ENCODE measurements around the gene CYFIP2.

The CYFIP2 gene

DNA sequence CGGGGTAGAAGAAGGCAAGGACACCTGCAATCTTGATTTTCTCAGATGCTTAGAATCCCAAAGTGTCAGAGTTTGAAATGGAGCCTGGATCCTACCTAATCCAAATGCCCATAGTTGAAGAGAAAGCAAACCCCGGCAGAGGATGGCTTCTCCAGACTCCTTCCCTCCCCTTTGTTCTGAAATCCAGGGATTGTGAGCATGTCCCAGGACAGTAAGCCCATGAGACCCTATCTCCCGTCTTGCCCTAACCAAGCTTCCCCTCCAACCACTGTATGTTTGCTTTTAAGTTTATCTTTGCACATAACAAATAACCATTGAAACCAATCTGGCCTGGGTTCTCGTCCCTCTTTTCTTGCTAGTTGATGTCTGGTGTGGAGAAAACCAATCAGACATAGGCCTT, 115.8 kb downstream of the CYFIP2 start (continued):
- no peak for TF ChIP-seq ZNF791 (tag by site-specific recombination; IDR thresholded peaks at IDR 0.05)

DNA sequence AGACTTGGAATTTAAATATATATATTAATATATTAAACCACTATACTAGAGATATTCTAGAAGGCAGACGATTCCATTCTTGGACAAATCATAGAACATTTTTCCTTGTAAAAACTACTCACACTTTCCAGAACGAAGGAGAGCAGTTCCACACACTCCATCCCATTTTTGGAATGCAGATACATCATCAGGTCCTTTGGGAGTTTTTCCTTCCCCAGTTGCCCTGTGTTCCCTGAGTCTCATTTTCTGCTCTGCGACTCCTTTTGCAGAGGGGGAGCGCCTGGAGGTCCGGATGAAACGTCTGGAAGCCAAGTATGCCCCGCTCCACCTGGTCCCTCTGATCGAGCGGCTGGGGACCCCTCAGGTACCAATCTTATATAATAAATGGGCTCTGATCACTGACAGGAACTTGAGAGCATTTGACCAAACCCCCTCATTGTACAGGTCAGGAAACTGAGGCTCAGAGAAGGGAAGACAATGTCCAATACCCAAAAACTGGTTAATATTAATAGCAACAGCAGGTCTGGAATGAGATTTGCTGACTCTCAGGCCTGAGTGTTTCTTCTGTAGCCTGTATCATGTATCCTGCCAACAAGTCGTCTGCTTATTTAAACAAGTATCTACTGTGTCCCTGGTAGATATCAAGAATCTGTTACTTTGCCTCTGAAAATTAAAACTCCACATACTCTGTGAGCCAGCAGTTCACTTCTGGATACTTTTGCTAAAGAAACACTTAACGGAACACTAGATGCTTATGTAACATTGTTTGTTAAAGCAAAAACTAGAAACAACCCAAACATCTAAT, 117.3 kb downstream of the CYFIP2 start:
- ChIA-PET POLR2A (no interaction called here), CTCF (interaction anchor here (1.0 kb wide), 1 partner anchor 48 kb away, joined by 3 read pairs; no protein-coding TSS in a partner anchor)
- Histone ChIP-seq H3K4me3 (ENCODE audit: low read depth, low read length) (no peak overlapping the region), H3K27ac (ENCODE audit: extremely low read depth, low read depth, low read length) (no peak overlapping the region), H3K4me1 (ENCODE audit: control insufficient read depth, insufficient read depth, low read length) (peaks cover 4% of the 10 kb centered on the region; the same call in 1 of the 2 replicates), H3K36me3 (ENCODE audit: control insufficient read depth in 2 of 2, insufficient read depth in 1 of 2, low read length in 2 of 2) (peaks cover 19 to 72% of the 10 kb centered on the region in 2 experiments), H3K9me3 (ENCODE audit: control insufficient read depth, insufficient read depth, low read depth, low read length) (no peaks in the 10 kb centered on the region)
- TF ChIP-seq ZNF239 (tag by site-specific recombination; IDR thresholded peaks at IDR 0.05) (no peak), TRIM28 (IDR thresholded peaks at IDR 0.05; ENCODE audit: borderline replicate concordance, low read length) (no peak), ZNF529 (tag by site-specific recombination; IDR thresholded peaks at IDR 0.05; ENCODE audit: insufficient replicate concordance) (no peak), ZNF660 (tag by site-specific recombination; IDR thresholded peaks at IDR 0.05) (no peak), ZNF510 (tag by site-specific recombination; IDR thresholded peaks at IDR 0.05; ENCODE audit: insufficient replicate concordance) (no peak), ZNF530 (tag by site-specific recombination; IDR thresholded peaks at IDR 0.05; ENCODE audit: low read depth) (no peak), ZNF302 (tag by site-specific recombination; IDR thresholded peaks at IDR 0.05; ENCODE audit: low read depth) (no peak), HOXA7 (CRISPR knock-in tag; IDR thresholded peaks at IDR 0.05; ENCODE audit: borderline replicate concordance) (no peak), REPIN1 (tag by site-specific recombination; IDR thresholded peaks at IDR 0.05; ENCODE audit: low read depth) (no peak), ZBTB48 (tag by site-specific recombination; IDR thresholded peaks at IDR 0.05) (no peak), GLI2 (tag by site-specific recombination; IDR thresholded peaks at IDR 0.05; ENCODE audit: borderline replicate concordance, low read depth) (no peak), ZNF426 (tag by site-specific recombination; IDR thresholded peaks at IDR 0.05) (no peak), OVOL3 (tag by site-specific recombination; IDR thresholded peaks at IDR 0.05) (no peak), ZNF211 (tag by site-specific recombination; IDR thresholded peaks at IDR 0.05; ENCODE audit: low read depth) (no peak), ZNF169 (tag by site-specific recombination; IDR thresholded peaks at IDR 0.05) (no peak), ZNF138 (tag by site-specific recombination; IDR thresholded peaks at IDR 0.05; ENCODE audit: borderline replicate concordance) (no peak)
- TF ChIP-seq, protein P1, sequence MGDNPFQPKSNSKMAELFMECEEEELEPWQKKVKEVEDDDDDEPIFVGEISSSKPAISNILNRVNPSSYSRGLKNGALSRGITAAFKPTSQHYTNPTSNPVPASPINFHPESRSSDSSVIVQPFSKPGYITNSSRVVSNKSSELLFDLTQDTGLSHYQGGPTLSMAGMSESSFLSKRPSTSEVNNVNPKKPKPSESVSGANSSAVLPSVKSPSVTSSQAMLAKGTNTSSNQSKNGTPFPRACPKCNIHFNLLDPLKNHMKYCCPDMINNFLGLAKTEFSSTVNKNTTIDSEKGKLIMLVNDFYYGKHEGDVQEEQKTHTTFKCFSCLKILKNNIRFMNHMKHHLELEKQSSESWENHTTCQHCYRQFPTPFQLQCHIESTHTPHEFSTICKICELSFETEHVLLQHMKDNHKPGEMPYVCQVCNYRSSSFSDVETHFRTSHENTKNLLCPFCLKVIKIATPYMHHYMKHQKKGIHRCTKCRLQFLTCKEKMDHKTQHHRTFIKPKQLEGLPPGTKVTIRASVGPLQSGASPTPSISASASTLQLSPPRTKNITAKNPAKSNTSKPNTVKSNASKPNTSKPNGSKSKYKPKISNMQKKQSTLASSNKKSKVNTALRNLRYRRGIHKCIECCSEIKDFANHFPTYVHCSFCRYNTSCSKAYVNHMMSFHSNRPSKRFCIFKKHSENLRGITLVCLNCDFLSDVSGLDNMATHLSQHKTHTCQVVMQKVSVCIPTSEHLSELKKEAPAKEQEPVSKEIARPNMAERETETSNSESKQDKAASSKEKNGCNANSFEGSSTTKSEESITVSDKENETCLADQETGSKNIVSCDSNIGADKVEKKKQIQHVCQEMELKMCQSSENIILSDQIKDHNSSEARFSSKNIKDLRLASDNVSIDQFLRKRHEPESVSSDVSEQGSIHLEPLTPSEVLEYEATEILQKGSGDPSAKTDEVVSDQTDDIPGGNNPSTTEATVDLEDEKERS (tag by site-specific recombination; IDR thresholded peaks at IDR 0.05) = no peak
- TF ChIP-seq, protein P2, sequence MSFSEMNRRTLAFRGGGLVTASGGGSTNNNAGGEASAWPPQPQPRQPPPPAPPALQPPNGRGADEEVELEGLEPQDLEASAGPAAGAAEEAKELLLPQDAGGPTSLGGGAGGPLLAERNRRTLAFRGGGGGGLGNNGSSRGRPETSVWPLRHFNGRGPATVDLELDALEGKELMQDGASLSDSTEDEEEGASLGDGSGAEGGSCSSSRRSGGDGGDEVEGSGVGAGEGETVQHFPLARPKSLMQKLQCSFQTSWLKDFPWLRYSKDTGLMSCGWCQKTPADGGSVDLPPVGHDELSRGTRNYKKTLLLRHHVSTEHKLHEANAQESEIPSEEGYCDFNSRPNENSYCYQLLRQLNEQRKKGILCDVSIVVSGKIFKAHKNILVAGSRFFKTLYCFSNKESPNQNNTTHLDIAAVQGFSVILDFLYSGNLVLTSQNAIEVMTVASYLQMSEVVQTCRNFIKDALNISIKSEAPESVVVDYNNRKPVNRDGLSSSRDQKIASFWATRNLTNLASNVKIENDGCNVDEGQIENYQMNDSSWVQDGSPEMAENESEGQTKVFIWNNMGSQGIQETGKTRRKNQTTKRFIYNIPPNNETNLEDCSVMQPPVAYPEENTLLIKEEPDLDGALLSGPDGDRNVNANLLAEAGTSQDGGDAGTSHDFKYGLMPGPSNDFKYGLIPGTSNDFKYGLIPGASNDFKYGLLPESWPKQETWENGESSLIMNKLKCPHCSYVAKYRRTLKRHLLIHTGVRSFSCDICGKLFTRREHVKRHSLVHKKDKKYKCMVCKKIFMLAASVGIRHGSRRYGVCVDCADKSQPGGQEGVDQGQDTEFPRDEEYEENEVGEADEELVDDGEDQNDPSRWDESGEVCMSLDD (tag by site-specific recombination; IDR thresholded peaks at IDR 0.05) = no peak
- TF ChIP-seq, protein P3, sequence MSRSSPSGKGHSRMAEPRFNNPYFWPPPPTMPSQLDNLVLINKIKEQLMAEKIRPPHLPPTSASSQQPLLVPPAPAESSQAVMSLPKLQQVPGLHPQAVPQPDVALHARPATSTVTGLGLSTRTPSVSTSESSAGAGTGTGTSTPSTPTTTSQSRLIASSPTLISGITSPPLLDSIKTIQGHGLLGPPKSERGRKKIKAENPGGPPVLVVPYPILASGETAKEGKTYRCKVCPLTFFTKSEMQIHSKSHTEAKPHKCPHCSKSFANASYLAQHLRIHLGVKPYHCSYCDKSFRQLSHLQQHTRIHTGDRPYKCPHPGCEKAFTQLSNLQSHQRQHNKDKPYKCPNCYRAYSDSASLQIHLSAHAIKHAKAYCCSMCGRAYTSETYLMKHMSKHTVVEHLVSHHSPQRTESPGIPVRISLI (tag by site-specific recombination; IDR thresholded peaks at IDR 0.05) = no peak
- TF ChIP-seq, protein P4, sequence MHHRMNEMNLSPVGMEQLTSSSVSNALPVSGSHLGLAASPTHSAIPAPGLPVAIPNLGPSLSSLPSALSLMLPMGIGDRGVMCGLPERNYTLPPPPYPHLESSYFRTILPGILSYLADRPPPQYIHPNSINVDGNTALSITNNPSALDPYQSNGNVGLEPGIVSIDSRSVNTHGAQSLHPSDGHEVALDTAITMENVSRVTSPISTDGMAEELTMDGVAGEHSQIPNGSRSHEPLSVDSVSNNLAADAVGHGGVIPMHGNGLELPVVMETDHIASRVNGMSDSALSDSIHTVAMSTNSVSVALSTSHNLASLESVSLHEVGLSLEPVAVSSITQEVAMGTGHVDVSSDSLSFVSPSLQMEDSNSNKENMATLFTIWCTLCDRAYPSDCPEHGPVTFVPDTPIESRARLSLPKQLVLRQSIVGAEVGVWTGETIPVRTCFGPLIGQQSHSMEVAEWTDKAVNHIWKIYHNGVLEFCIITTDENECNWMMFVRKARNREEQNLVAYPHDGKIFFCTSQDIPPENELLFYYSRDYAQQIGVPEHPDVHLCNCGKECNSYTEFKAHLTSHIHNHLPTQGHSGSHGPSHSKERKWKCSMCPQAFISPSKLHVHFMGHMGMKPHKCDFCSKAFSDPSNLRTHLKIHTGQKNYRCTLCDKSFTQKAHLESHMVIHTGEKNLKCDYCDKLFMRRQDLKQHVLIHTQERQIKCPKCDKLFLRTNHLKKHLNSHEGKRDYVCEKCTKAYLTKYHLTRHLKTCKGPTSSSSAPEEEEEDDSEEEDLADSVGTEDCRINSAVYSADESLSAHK (tag by site-specific recombination; IDR thresholded peaks at IDR 0.05) = no peak
